Measurements from ENCODE around the gene RPGR.

DNA sequence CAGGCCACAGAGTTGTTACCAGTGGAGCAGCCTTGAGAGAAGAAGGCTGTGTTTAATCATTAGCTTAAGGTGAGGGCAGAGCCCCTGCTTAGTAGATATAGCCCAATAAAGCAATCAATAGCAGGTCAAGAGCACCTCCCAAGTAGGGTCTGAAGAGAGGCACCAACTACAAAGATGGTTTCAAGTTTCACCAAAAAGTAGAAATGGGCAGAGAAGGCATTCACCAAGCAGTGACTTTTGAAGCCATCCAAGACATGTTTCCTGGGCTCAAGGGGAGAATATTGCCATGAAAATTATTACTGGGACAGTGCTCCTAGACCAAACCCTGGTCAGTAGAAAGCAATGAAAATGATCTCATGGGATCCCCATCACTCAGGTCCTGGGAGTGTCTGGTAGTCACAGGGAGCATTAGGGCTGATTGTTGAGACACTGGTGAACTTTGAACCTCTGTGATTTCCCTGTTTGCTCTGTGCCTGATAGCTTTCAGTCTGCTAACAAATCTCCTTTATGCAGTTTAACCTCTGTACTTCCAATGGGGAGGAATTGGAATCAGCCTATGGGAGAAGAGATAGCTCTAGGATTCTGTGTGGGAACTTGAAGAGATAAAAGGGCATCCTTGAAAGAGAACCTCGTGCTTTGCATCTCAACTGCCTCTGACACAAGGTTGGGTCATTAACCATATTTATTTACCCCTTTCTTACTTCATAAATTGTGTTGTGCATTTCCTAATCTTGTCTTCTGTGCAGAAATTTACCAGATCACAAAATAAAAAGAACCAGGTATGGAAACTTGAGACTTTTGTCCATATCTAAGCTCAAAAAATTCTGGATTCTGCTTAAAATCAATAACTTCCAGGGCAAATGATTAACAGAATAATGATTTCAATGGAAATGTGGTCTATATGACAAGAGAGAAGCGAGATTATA lies 15.8 kb upstream of the RPGR start:
- TF ChIP-seq, protein P1, sequence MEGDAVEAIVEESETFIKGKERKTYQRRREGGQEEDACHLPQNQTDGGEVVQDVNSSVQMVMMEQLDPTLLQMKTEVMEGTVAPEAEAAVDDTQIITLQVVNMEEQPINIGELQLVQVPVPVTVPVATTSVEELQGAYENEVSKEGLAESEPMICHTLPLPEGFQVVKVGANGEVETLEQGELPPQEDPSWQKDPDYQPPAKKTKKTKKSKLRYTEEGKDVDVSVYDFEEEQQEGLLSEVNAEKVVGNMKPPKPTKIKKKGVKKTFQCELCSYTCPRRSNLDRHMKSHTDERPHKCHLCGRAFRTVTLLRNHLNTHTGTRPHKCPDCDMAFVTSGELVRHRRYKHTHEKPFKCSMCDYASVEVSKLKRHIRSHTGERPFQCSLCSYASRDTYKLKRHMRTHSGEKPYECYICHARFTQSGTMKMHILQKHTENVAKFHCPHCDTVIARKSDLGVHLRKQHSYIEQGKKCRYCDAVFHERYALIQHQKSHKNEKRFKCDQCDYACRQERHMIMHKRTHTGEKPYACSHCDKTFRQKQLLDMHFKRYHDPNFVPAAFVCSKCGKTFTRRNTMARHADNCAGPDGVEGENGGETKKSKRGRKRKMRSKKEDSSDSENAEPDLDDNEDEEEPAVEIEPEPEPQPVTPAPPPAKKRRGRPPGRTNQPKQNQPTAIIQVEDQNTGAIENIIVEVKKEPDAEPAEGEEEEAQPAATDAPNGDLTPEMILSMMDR (IDR thresholded peaks at IDR 0.05), result no peak
- TF ChIP-seq POLR2AphosphoS5 (IDR thresholded peaks at IDR 0.05) (no peak), POLR2A (IDR thresholded peaks at IDR 0.05) (no peak)
